Endothelial cell of umbilical vein (primary cell): Measurements from ENCODE around the gene ZNF366. TPM values are rescaled to one million over a fixed set of nuclear protein-coding genes. Genes with fewer than 3 reads are reported as not detected.

Source experiments
- BruUV-seq: library from RNA; stranded (reverse); fragments of 400-500 nt; replicated peaks from 2 replicates; lab custom pipeline; 2021; lab: Mats Ljungman, UMichigan
- CTCF ChIA-PET: fragments of 300-600, 350-600 bp; sonication (Branson Sonifier 250); formaldehyde crosslinking; loops from one replicate; lab custom pipeline; 2021; ENCODE audit warnings: antibody characterized with exemption, inconsistent platforms; lab: Charles Lee
- POLR2A ChIA-PET: fragments of 300-600, 350-600 bp; sonication (Branson Sonifier 250); formaldehyde crosslinking; loops from one replicate; lab custom pipeline; 2021; ENCODE audit warnings: antibody characterized with exemption, inconsistent platforms; lab: Charles Lee
- DNase-seq: peaks from one replicate; pipeline ENCODE4 v3.0.0-alpha.2; 2011; ENCODE audit warnings: low read depth, low spot score
- FAIRE-seq: peaks from 2 replicates; lab custom pipeline; 2011; peaks lifted over from hg19 to GRCh38; lab: Jason Lieb, UNC
- H2AFZ ChIP-seq: 2 replicates; pipeline ENCODE4 v1.6.0; 2012; ENCODE audit warnings: low read depth, low read length, control low read depth, inconsistent platforms
- H3K27ac ChIP-seq: 2 replicates; pipeline ENCODE4 v1.5.1; 2011; ENCODE audit warnings: low read depth, mild to moderate bottlenecking, control low read depth, low read length, moderate library complexity; ENCODE audit not compliant: insufficient read depth
- H3K27me3 ChIP-seq, 2 experiments: 2 replicates each; pipeline versions ENCODE4 v1.6.0 to v1.6.1; 2011; ENCODE audit warnings: low read length in 2 of 2, mixed read lengths in 1 of 2; ENCODE audit not compliant: control insufficient read depth in 2 of 2, insufficient read depth in 2 of 2
- H3K36me3 ChIP-seq, 2 experiments: 2 replicates in 1 of 2; 3 replicates in 1 of 2; pipeline ENCODE4 v1.5.1; 2011; ENCODE audit warnings: low read length in 2 of 2, mild to moderate bottlenecking in 1 of 2, moderate library complexity in 1 of 2; ENCODE audit not compliant: control insufficient read depth in 2 of 2, insufficient read depth in 2 of 2; ENCODE audit errors: extremely low read depth in 1 of 2
- H3K4me1 ChIP-seq: 3 replicates; pipeline ENCODE4 v1.5.1; 2011; ENCODE audit warnings: mild to moderate bottlenecking, low read length; ENCODE audit not compliant: control insufficient read depth, insufficient read depth; ENCODE audit errors: extremely low read depth
- H3K4me2 ChIP-seq: 2 replicates; pipeline ENCODE4 v1.6.1; 2011; ENCODE audit warnings: low read length, control low read depth, mixed read lengths; ENCODE audit not compliant: insufficient read depth
- H3K4me3 ChIP-seq, 3 experiments: fragments of 200-600 bp in 1 of 3; sonication (generic), shearing (Covaris generic) in 1 of 3; replicated peaks in 1 of 3; 2 replicates each; pipeline ENCODE4 v1.5.1; 2011 to 2016; ENCODE audit warnings: control low read depth in 3 of 3, low read length in 3 of 3, mild to moderate bottlenecking in 2 of 3, inconsistent platforms in 1 of 3, low read depth in 1 of 3, moderate library complexity in 1 of 3; ENCODE audit not compliant: insufficient read depth in 1 of 3
- H3K79me2 ChIP-seq: 2 replicates; pipeline ENCODE4 v1.6.0; 2012; ENCODE audit warnings: low read length, inconsistent platforms; ENCODE audit not compliant: control insufficient read depth, insufficient read depth
- H3K9ac ChIP-seq: replicated peaks from 2 replicates; pipeline ENCODE3; 2011; ENCODE audit warnings: low read length, control low read depth; ENCODE audit not compliant: insufficient read depth; ENCODE audit errors: extremely low read depth
- H3K9me1 ChIP-seq: replicated peaks from 3 replicates; pipeline ENCODE4 v1.6.0; 2011; ENCODE audit warnings: mild to moderate bottlenecking, low read length; ENCODE audit not compliant: control insufficient read depth, insufficient read depth; ENCODE audit errors: extremely low read depth
- H3K9me3 ChIP-seq: replicated peaks from 2 replicates; pipeline ENCODE4 v1.5.1; 2012; ENCODE audit warnings: low read length, inconsistent platforms; ENCODE audit not compliant: control insufficient read depth, insufficient read depth
- H4K20me1 ChIP-seq: replicated peaks from 2 replicates; pipeline ENCODE3; 2011; ENCODE audit warnings: mild to moderate bottlenecking, low read length; ENCODE audit not compliant: control insufficient read depth, insufficient read depth; ENCODE audit errors: extremely low read depth
- CTCF ChIP-seq, 2 donors: IDR thresholded peaks; 1 replicate in 1 of 2; 2 replicates in 1 of 2; pipeline ENCODE4 v1.5.1; 2011; ENCODE audit warnings: low read length in 2 of 2, mild to moderate bottlenecking in 2 of 2, moderate library complexity in 2 of 2, control low read depth in 1 of 2, inconsistent platforms in 1 of 2, low read depth in 1 of 2; ENCODE audit not compliant: insufficient read depth in 1 of 2; ENCODE audit errors: extremely low read depth in 1 of 2
- EZH2 ChIP-seq: IDR thresholded peaks from 2 replicates; pipeline ENCODE4 v1.6.1; 2012; ENCODE audit warnings: borderline replicate concordance, low read depth, mild to moderate bottlenecking, moderate library complexity, low read length, inconsistent platforms; ENCODE audit not compliant: severe bottlenecking
- FOS ChIP-seq: IDR thresholded peaks from 2 replicates; pipeline ENCODE4 v1.6.1; 2011; ENCODE audit warnings: mild to moderate bottlenecking, low read length, moderate library complexity, borderline replicate concordance; ENCODE audit not compliant: insufficient read depth
- GATA2 ChIP-seq: IDR thresholded peaks from 2 replicates; pipeline ENCODE4 v1.7.0; 2011; ENCODE audit warnings: low read depth, mild to moderate bottlenecking, moderate library complexity, mixed read lengths, low read length; ENCODE audit not compliant: insufficient read length, insufficient read depth
- JUN ChIP-seq: IDR thresholded peaks from 2 replicates; pipeline ENCODE4 v1.6.1; 2011; ENCODE audit warnings: borderline replicate concordance, low read depth; ENCODE audit not compliant: insufficient read length, insufficient read depth
- MYC ChIP-seq: IDR thresholded peaks from one replicate; pipeline ENCODE4 v1.6.1; 2011; ENCODE audit warnings: mild to moderate bottlenecking, low read depth, low read length
- POLR2A ChIP-seq: IDR thresholded peaks from 2 replicates; pipeline ENCODE4 v1.6.1; 2012; ENCODE audit warnings: low read depth, mild to moderate bottlenecking, control low read depth, low read length
- POLR2AphosphoS5 ChIP-seq: IDR thresholded peaks from 2 replicates; pipeline ENCODE4 v1.6.1; 2012; ENCODE audit warnings: low read depth, mild to moderate bottlenecking, control low read depth, low read length, moderate library complexity; ENCODE audit not compliant: insufficient read depth
- dilution Hi-C: fragments of 300-500 bp; cut with MboI; formaldehyde crosslinking; loops from one replicate; pipeline ENCODE4 v1.15.0; 2019; ENCODE audit warnings: low sequenced_read_pairs; ENCODE audit not compliant: extremely low pct_ligation_motif_present
- intact Hi-C: fragments of 100-400 bp; cut with micrococcal nuclease; formaldehyde crosslinking; loops from one replicate; pipeline ENCODE4 v1.10.0; 2022
- polyA plus RNA-seq, 4 experiments: library from polyadenylated mRNA; depleted of rRNA in 3 of 4; stranded (reverse) in 3 of 4; unstranded in 1 of 4; fragments of >200 nt; gene quantifications; 2 replicates each; pipeline versions ENCODE4 v1.2.1 to v1.2.3, GENCODE V29; 2011 to 2012; ENCODE audit warnings: missing spikeins in 1 of 4
- total RNA-seq: library from RNA; stranded (reverse); gene quantifications from 2 replicates; pipeline ENCODE4 v1.2.3, GENCODE V29; 2021
- TF ChIP-seq, protein P1 (sequence below): IDR thresholded peaks from 2 replicates; pipeline ENCODE4 v1.6.1; 2011; ENCODE audit not compliant: insufficient read depth, insufficient read length

Gene ZNF366
- total and polyA plus RNA-seq, 2 donors (not counting 3 experiments of a cell fraction or from before 2014, with no cell fraction given), result 1.3 to 4.1 TPM

- Histone ChIP-seq H3K9me1 (no peaks in the 10 kb centered on the region), H3K9me3 (no peaks in the 10 kb centered on the region), H3K27me3 (no peaks in the 10 kb centered on the region), H3K4me3 (no peak overlapping the region), H3K9ac (no peak overlapping the region), H3K79me2 (no peaks in the 10 kb centered on the region), H3K4me2 (no peak overlapping the region), H2AFZ (no peak overlapping the region), H3K36me3 (no peaks in the 10 kb centered on the region), H3K27ac (no peak overlapping the region), H3K4me1 (peaks cover 5% of the 10 kb centered on the region), H4K20me1 (no peaks in the 10 kb centered on the region)
- DNase-seq, result no peak
- TF ChIP-seq, protein P1, sequence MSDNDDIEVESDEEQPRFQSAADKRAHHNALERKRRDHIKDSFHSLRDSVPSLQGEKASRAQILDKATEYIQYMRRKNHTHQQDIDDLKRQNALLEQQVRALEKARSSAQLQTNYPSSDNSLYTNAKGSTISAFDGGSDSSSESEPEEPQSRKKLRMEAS, result no peak
- TF ChIP-seq CTCF (IDR thresholded peaks at IDR 0.05; ENCODE audit: extremely low read depth in 1 of 2, insufficient read depth in 1 of 2, low read depth in 1 of 2, low read length in 2 of 2), result no peak
- TF ChIP-seq POLR2AphosphoS5, result no peak
- no peak for TF ChIP-seq JUN
- TF ChIP-seq EZH2, result no peak
- no peak for TF ChIP-seq GATA2
- no peak for TF ChIP-seq POLR2A
- TF ChIP-seq MYC, result no peak
- no peak for TF ChIP-seq FOS
- ChIA-PET POLR2A (no interaction called here), CTCF (interaction anchor here (0.8 to 1.2 kb wide), 2 partner anchors 9 to 31 kb away, joined by 3 to 4 read pairs; no protein-coding TSS in a partner anchor)
- dilution Hi-C loops, result no loop called here
- no TSS peak for BruUV-seq
- intact Hi-C loops, result no loop called here
- no peak for FAIRE-seq
These were observed 109.4 kb downstream of the ZNF366 start for GRCh38 chr5:72397836-72398235.
